Mesothelial cell of epicardium (in vitro differentiated cells): ENCODE results near the gene PELI3. TPM values are rescaled to one million over a fixed set of nuclear protein-coding genes. Genes with fewer than 3 reads are reported as not detected.

Source experiments
- DNase-seq, 2 experiments: peaks; one replicate each; pipeline ENCODE4 v3.0.0; 2021; ENCODE audit warnings: low spot score in 2 of 2; ENCODE audit not compliant: unreplicated experiment in 2 of 2
- H3K27ac Mint-ChIP-seq: 2 replicates; pipeline ENCODE4 v1.8.0; 2021; ENCODE audit warnings: mixed read lengths
- H3K27me3 Mint-ChIP-seq: 2 replicates; pipeline ENCODE4 v1.8.0; 2021; ENCODE audit warnings: low read depth, mixed read lengths
- H3K36me3 Mint-ChIP-seq: 2 replicates; pipeline ENCODE4 v1.8.0; 2021; ENCODE audit warnings: mixed read lengths
- H3K4me1 Mint-ChIP-seq: 2 replicates; pipeline ENCODE4 v1.8.0; 2021; ENCODE audit warnings: mixed read lengths
- H3K4me3 Mint-ChIP-seq: 2 replicates; pipeline ENCODE4 v1.8.0; 2021; ENCODE audit warnings: mild to moderate bottlenecking, moderate library complexity, mixed read lengths
- H3K9me3 Mint-ChIP-seq: 2 replicates; pipeline ENCODE4 v1.8.0; 2021; ENCODE audit warnings: mixed read lengths
- total RNA-seq: library from RNA; stranded (reverse); gene quantifications from 3 replicates; pipeline ENCODE4 v1.2.1, GENCODE V29; 2021
- TF ChIP-seq, protein P1 (sequence below): fragments of 200-600 bp; sonication (generic); IDR thresholded peaks from one replicate; pipeline ENCODE4 v1.5.0; 2021; ENCODE audit warnings: antibody characterized with exemption; ENCODE audit not compliant: unreplicated experiment

Gene PELI3
- total RNA-seq, 1 donor from 2014 or later: 17.3 TPM

DNA sequence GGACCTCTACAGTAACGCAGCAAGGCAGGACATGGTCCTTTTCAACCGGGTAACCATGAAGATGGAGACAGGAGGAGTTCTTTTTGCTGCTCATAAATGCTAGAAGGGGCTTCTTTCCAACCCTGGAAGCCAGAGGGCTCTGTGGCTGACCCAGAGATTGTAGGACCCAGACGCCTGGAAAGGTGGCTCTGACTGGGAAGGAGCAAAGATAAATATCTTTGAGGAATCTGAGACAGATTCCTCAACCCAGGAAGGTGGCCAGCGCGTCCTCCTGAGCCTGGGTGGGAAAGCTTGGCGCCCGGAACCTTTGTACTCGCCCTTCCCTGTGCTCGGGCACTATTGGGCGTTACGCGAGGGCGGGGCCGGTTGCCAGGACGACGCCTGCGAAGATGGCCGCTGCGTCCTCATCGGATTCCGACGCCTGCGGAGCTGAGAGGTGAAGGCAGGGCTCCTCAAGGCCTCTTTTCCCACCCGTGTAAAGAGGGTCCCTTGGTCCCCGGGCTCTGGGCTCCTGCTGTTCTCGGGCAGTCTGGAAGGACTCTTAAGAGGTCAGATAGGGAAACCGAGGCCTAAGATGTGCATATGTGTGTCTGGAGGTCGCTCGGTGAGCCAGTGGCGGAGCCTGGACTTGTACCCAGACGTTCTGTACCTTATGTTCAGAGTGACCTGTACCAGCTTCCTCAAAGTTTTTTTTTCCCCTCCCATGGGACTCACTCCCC lies 43.7 kb downstream of the PELI3 start, which contains the start of gene BBS1:
Gene BBS1, plus strand, starts transcription at position 365 of the 719 bp plus-strand sequence. Its CDS starts 25 bp downstream, at position 390.
- DNase-seq: peak; percentile 79 to 91
- Mint-ChIP-seq H3K9me3 (no peaks in the 10 kb centered on the region), H3K4me3 (peak within 1 kb of the TSS; percentile 93), H3K4me1 (peaks cover 6% of the 10 kb centered on the region), H3K36me3 (peaks cover 11% of the 10 kb centered on the region), H3K27me3 (no peaks in the 10 kb centered on the region), H3K27ac (peak within 1 kb of the TSS; percentile 82)
- TF ChIP-seq, protein P1, sequence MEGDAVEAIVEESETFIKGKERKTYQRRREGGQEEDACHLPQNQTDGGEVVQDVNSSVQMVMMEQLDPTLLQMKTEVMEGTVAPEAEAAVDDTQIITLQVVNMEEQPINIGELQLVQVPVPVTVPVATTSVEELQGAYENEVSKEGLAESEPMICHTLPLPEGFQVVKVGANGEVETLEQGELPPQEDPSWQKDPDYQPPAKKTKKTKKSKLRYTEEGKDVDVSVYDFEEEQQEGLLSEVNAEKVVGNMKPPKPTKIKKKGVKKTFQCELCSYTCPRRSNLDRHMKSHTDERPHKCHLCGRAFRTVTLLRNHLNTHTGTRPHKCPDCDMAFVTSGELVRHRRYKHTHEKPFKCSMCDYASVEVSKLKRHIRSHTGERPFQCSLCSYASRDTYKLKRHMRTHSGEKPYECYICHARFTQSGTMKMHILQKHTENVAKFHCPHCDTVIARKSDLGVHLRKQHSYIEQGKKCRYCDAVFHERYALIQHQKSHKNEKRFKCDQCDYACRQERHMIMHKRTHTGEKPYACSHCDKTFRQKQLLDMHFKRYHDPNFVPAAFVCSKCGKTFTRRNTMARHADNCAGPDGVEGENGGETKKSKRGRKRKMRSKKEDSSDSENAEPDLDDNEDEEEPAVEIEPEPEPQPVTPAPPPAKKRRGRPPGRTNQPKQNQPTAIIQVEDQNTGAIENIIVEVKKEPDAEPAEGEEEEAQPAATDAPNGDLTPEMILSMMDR: no peak

GRCh38 chr11:66510990-66511339 lies 44.3 kb downstream of the PELI3 start:
- peak overlapping the region; percentile 82 for H3K27ac Mint-ChIP-seq
- no peak for DNase-seq
- no peaks in the 10 kb centered on the region for H3K9me3 Mint-ChIP-seq
- peak overlapping the region; percentile 93 for H3K4me3 Mint-ChIP-seq
- H3K36me3 Mint-ChIP-seq: peaks cover 11% of the 10 kb centered on the region
- no peaks in the 10 kb centered on the region for H3K27me3 Mint-ChIP-seq
- peaks cover 6% of the 10 kb centered on the region for H3K4me1 Mint-ChIP-seq
- TF ChIP-seq, protein P1: no peak

- Mint-ChIP-seq H3K4me3 (no peak overlapping the region), H3K4me1 (no peaks in the 10 kb centered on the region), H3K9me3 (no peaks in the 10 kb centered on the region), H3K27me3 (no peaks in the 10 kb centered on the region), H3K36me3 (peaks cover 34% of the 10 kb centered on the region), H3K27ac (no peak overlapping the region)
- DNase-seq: no peak
- TF ChIP-seq, protein P1: no peak
These were observed 56.9 kb downstream of the PELI3 start for GRCh38 chr11:66523611-66524010.

DNA sequence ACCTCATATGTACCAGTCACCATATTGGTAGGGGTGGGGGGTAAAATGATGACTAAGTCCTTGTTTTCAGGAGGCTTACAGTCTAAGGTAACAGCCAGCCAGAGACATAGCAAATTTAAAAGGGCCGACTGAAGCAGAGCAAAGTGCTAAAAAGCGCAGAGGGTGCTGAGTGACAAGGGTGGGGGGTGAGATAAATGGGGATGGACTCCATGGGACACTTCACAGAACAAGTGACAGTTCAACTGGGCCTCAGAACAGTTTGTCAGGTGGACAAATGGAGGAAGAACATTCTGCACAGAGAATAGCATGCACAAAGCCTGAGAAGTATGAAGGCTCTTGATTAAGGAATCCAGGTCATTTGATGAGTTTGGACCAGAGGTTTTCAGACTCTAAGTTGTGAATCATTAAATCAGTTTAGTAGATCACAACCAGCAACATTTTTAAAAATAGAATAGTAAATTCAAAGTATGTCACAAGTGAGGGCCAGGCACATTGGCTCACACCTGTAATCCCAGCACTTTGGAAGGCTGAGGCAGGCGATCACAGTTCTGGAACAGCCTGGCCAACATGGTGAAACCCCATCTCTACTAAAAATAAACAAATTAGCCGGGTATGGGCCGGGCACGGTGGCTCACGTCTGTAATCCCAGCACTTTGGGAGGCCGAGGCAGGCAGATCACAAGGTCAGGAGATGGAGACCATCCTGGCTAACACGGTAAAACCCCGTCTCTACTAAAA lies 57.8 kb downstream of the PELI3 start:
- Mint-ChIP-seq H3K4me1 (no peaks in the 10 kb centered on the region), H3K9me3 (no peaks in the 10 kb centered on the region), H3K27ac (no peak overlapping the region), H3K4me3 (no peak overlapping the region), H3K36me3 (peaks cover 31% of the 10 kb centered on the region), H3K27me3 (no peaks in the 10 kb centered on the region)
- DNase-seq: no peak
- TF ChIP-seq, protein P1: no peak

Other genes with a start within 250 kb of the PELI3 start
- 42.0 to 43.0 TPM (median 42.9 TPM) in 3 replicates for gene KLC2, start 209.2 kb upstream of the PELI3 start, total RNA-seq
- gene RAB1B, start 198.3 kb upstream of the PELI3 start, total RNA-seq: 88.6 to 91.8 TPM (median 90.1 TPM) in 3 replicates
- gene CNIH2, start 188.7 kb upstream of the PELI3 start, total RNA-seq: 10.1 to 11.5 TPM (median 10.2 TPM) in 3 replicates
- 66.8 to 74.0 TPM (median 71.2 TPM) in 3 replicates for gene YIF1A, start 177.8 kb upstream of the PELI3 start, total RNA-seq
- gene TMEM151A, start 175.0 kb upstream of the PELI3 start, total RNA-seq: 1.3 to 1.8 TPM (median 1.6 TPM) in 3 replicates
- 95.2 to 102 TPM (median 97.9 TPM) in 3 replicates for gene CD248, start 149.9 kb upstream of the PELI3 start, total RNA-seq
- 6.7 to 7.1 TPM (median 7.0 TPM) in 3 replicates for gene RIN1, start 130.5 kb upstream of the PELI3 start, total RNA-seq
- gene BRMS1, start 121.8 kb upstream of the PELI3 start, total RNA-seq: 25.0 to 27.1 TPM (median 26.5 TPM) in 3 replicates
- 28.1 to 30.2 TPM (median 29.5 TPM) in 3 replicates for gene B4GAT1, start 119.3 kb upstream of the PELI3 start, total RNA-seq
- gene SLC29A2, start 95.1 kb upstream of the PELI3 start, total RNA-seq: 33.0 to 35.9 TPM (median 35.7 TPM) in 3 replicates
- gene NPAS4, start 45.9 kb upstream of the PELI3 start, total RNA-seq: 1.00 to 1.2 TPM (median 1.1 TPM) in 3 replicates
- 49.0 to 53.1 TPM (median 49.7 TPM) in 3 replicates for gene MRPL11, start 28.1 kb upstream of the PELI3 start, total RNA-seq
- 40.8 to 47.2 TPM (median 42.9 TPM) in 3 replicates for gene DPP3, start 13.5 kb downstream of the PELI3 start, total RNA-seq
- 61.5 to 62.0 TPM (median 61.5 TPM) in 3 replicates for gene BBS1, start 43.7 kb downstream of the PELI3 start, total RNA-seq
- 13.2 to 14.7 TPM (median 13.7 TPM) in 3 replicates for gene ZDHHC24, start 79.1 kb downstream of the PELI3 start, total RNA-seq
- gene ACTN3, start 80.0 kb downstream of the PELI3 start, total RNA-seq: 0.11 to 0.13 TPM (median 0.13 TPM) in 3 replicates
- not detected in 3 replicates for gene CTSF, start 101.7 kb downstream of the PELI3 start, total RNA-seq
- 0.25 to 0.42 TPM (median 0.41 TPM) in 3 replicates for gene CCDC87, start 126.2 kb downstream of the PELI3 start, total RNA-seq
- gene CCS, start 126.3 kb downstream of the PELI3 start, total RNA-seq: 79.8 to 81.4 TPM (median 80.7 TPM) in 3 replicates
- 126 to 135 TPM (median 128 TPM) in 3 replicates for gene RBM14, start 149.7 kb downstream of the PELI3 start, total RNA-seq
- gene RBM4, start 171.8 kb downstream of the PELI3 start, total RNA-seq: 240 to 248 TPM (median 242 TPM) in 3 replicates
- 38.7 to 40.7 TPM (median 39.6 TPM) in 3 replicates for gene RBM4B, start 211.0 kb downstream of the PELI3 start, total RNA-seq